Endothelial cell (in vitro differentiated cells): ENCODE results near the gene OR10H1. TPM values are rescaled to one million over a fixed set of nuclear protein-coding genes. Genes with fewer than 3 reads are reported as not detected.
"Not testable (repeated sequence)": the region's sequence is repeated elsewhere in the genome, so short reads cannot be mapped to it uniquely, and the experiment has no call there.

Experiments used
- DNase-seq: peaks from one replicate; pipeline ENCODE4 v3.0.0; 2021; ENCODE audit warnings: low spot score
- H3K27ac Mint-ChIP-seq: one replicate; pipeline ENCODE4 v1.8.0; 2021; ENCODE audit warnings: mixed read lengths, inconsistent platforms; ENCODE audit not compliant: unreplicated experiment
- H3K27me3 Mint-ChIP-seq: one replicate; pipeline ENCODE4 v1.8.0; 2021; ENCODE audit warnings: mild to moderate bottlenecking, moderate library complexity, mixed read lengths, inconsistent platforms; ENCODE audit not compliant: unreplicated experiment
- H3K36me3 Mint-ChIP-seq: one replicate; pipeline ENCODE4 v1.8.0; 2021; ENCODE audit warnings: mild to moderate bottlenecking, low read depth, mixed read lengths, inconsistent platforms; ENCODE audit not compliant: unreplicated experiment
- H3K4me1 Mint-ChIP-seq: one replicate; pipeline ENCODE4 v1.8.0; 2021; ENCODE audit warnings: mild to moderate bottlenecking, mixed read lengths, inconsistent platforms; ENCODE audit not compliant: unreplicated experiment
- H3K4me3 Mint-ChIP-seq: one replicate; pipeline ENCODE4 v1.8.0; 2021; ENCODE audit warnings: mild to moderate bottlenecking, mixed read lengths, inconsistent platforms; ENCODE audit not compliant: unreplicated experiment
- H3K9me3 Mint-ChIP-seq: one replicate; pipeline ENCODE4 v1.8.0; 2021; ENCODE audit warnings: mixed read lengths, inconsistent platforms; ENCODE audit not compliant: unreplicated experiment
- total RNA-seq: library from RNA; stranded (reverse); fragmentation: NEBNext Ultra II Directional; extraction: Animal tissue kit (Norgen Biotek cat#: 25700); gene quantifications from one replicate; pipeline ENCODE4 v1.2.1, GENCODE V29; 2021; ENCODE audit not compliant: unreplicated experiment
- TF ChIP-seq, protein P1 (sequence below): fragments of 200-600 bp; sonication (generic); IDR thresholded peaks from one replicate; pipeline ENCODE4 v1.5.0; 2021; ENCODE audit warnings: antibody characterized with exemption; ENCODE audit not compliant: unreplicated experiment

OR10H1 gene
- total RNA-seq, 1 donor from 2014 or later, result not detected

DNA sequence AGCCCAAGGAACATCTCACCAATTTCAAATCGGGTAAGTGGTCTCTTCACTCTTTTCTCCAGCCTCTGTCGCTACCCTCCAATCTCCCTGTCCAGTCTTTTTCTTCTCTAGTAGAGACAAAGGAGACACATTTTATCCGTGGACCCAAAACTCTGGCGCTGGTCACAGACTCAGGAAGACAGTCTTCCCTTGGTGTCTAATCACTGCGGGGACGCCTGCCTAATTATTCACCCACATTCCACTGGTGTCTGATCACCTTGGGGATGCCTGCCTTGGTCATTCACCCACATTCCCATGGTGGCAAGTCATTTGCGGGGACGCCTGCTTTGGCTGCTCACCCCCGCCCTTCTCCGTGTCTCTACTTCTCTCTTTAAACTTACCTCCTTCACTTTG, 13.8 kb upstream of the OR10H1 start:
- H3K4me3 Mint-ChIP-seq, result no peak overlapping the region
- no peak overlapping the region for H3K27ac Mint-ChIP-seq
- H3K36me3 Mint-ChIP-seq, result peaks cover 15% of the 10 kb centered on the region
- TF ChIP-seq, protein P1, sequence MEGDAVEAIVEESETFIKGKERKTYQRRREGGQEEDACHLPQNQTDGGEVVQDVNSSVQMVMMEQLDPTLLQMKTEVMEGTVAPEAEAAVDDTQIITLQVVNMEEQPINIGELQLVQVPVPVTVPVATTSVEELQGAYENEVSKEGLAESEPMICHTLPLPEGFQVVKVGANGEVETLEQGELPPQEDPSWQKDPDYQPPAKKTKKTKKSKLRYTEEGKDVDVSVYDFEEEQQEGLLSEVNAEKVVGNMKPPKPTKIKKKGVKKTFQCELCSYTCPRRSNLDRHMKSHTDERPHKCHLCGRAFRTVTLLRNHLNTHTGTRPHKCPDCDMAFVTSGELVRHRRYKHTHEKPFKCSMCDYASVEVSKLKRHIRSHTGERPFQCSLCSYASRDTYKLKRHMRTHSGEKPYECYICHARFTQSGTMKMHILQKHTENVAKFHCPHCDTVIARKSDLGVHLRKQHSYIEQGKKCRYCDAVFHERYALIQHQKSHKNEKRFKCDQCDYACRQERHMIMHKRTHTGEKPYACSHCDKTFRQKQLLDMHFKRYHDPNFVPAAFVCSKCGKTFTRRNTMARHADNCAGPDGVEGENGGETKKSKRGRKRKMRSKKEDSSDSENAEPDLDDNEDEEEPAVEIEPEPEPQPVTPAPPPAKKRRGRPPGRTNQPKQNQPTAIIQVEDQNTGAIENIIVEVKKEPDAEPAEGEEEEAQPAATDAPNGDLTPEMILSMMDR, result no peak
- peaks cover 30% of the 10 kb centered on the region for H3K9me3 Mint-ChIP-seq
- DNase-seq, result no peak
- peaks cover 2% of the 10 kb centered on the region for H3K27me3 Mint-ChIP-seq
- no peaks in the 10 kb centered on the region for H3K4me1 Mint-ChIP-seq

DNA sequence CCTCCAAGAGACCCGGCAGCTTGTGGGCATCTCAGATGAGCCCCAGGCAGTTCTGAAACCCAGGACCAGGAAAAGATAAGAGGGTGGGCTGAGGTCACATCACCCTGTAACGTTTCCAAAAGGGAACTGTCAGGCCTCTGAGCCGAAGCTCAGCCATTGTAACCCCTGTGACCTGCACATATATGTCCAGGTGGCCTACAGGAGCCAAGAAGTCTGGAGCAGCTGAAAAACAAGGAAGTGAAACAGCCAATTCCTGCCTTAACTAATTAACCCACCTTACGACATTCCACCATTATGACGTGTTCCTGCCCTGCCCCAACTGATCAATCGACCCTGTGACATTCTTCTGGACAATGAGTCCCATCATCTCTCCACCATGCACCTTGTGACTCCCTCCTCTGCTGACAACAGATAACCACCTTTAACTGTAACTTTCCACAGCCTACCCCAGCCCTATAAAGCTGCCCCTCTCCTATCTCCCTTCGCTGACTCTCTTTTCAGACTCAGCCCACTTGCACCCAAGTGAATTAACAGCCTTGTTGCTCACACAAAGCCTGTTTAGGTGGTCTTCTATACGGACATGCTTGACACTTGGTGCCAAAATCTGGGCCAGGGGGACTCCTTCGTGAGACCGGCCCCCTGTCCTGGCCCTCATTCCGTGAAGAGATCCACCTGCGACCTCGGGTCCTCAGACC, 13.3 kb upstream of the OR10H1 start:
- not testable (repeated sequence) for H3K27me3 Mint-ChIP-seq, DNase-seq, H3K27ac Mint-ChIP-seq, H3K4me1 Mint-ChIP-seq, H3K4me3 Mint-ChIP-seq
- Mint-ChIP-seq H3K9me3 (peaks cover 33% of the 10 kb centered on the region), H3K36me3 (peaks cover 15% of the 10 kb centered on the region)

DNA sequence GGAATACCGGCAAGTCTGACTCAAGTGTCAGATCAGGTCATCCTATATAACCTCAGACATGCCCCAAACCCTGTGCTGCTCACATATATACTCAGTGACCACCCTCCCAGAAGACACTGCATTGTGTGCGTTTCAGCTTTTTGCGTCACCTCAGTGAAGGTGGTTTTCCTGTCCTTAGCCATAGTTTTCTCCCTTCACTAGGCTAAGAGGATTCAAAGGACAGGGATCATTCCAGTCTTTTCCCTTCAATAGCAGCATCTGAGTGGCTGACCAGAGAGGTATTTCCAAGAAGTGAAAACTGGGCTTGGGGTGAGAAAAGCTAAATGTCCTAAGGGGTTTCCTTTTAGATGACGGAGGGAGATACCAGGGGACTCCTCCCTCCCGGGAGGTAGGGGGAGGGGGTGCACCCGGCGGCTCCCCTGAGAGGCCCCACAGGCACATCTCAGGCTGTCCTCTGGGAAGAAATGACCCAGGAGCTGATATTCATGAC, 12.7 kb upstream of the OR10H1 start:
- Mint-ChIP-seq H3K36me3 (peaks cover 15% of the 10 kb centered on the region), H3K4me1 (no peaks in the 10 kb centered on the region), H3K4me3 (no peak overlapping the region), H3K27ac (no peak overlapping the region), H3K9me3 (peaks cover 35% of the 10 kb centered on the region), H3K27me3 (peaks cover 2% of the 10 kb centered on the region)
- DNase-seq, result no peak
- TF ChIP-seq, protein P1, result no peak

DNA sequence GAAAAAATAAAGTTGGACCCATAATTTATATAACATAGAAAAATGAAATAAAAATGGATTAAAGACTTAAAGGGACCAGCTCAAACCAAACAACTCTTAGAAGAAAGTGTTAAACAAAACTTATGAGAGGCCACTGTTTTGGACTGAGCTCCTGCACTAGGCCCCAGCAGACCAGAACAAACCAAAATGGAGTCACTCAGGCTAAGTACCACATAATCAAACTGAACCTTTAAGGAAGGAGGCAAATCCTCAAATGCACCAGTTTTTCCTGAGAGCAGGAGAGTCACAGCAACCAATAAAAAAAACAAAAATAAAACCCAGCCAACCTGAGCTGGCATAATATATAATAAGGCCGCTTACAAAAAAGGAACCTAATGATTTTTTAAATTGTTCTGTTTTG, 10.3 kb upstream of the OR10H1 start:
- DNase-seq, result no peak
- no peaks in the 10 kb centered on the region for H3K4me1 Mint-ChIP-seq
- peaks cover 37% of the 10 kb centered on the region for H3K9me3 Mint-ChIP-seq
- TF ChIP-seq, protein P1, result no peak
- peaks cover 2% of the 10 kb centered on the region for H3K27me3 Mint-ChIP-seq
- no peak overlapping the region for H3K27ac Mint-ChIP-seq
- peaks cover 14% of the 10 kb centered on the region for H3K36me3 Mint-ChIP-seq
- H3K4me3 Mint-ChIP-seq, result no peak overlapping the region

DNA sequence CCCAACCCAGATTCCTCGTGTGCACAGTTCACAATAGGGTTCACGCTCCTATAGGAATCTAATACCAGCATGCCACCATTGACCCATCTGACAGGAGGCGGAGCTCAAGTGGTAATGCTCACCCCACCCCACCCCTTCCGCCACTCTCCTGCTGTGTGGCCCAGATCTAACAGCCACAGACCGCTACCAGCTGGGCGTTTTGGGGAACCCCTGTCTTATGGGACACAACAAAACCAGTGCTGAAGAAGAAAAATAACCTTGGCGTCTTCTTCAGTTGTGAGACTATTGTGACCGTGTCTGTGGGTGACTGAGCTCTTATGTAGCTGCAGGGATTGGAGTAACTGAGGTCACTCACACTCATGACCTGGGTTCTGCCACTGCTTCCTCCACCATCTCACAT, 5.2 kb upstream of the OR10H1 start:
- peaks cover 25% of the 10 kb centered on the region for H3K9me3 Mint-ChIP-seq
- H3K4me3 Mint-ChIP-seq, result no peak overlapping the region
- no peak overlapping the region for H3K27ac Mint-ChIP-seq
- H3K4me1 Mint-ChIP-seq, result no peaks in the 10 kb centered on the region
- peaks cover 3% of the 10 kb centered on the region for H3K27me3 Mint-ChIP-seq
- TF ChIP-seq, protein P1, result no peak
- DNase-seq, result no peak
- peaks cover 6% of the 10 kb centered on the region for H3K36me3 Mint-ChIP-seq
